HL-60 (cell line): Measurements from ENCODE around the gene RPS15A.
"Not testable (repeated sequence)": the region's sequence is repeated elsewhere in the genome, so short reads cannot be mapped to it uniquely, and the experiment has no call there.

ENCODE experiments used
- CTCF ChIP-seq: IDR thresholded peaks from one replicate; pipeline ENCODE4 v1.5.1; 2011; ENCODE audit warnings: low read length, control low read depth, inconsistent platforms; ENCODE audit not compliant: insufficient read depth
- SPI1 ChIP-seq: IDR thresholded peaks from 2 replicates; pipeline ENCODE4 v1.6.1; 2012; ENCODE audit warnings: low read depth, mild to moderate bottlenecking, borderline replicate concordance

GRCh38 chr16:18738768-18739167 lies 51.4 kb downstream of the RPS15A start:
- not testable (repeated sequence) for TF ChIP-seq CTCF, SPI1
